DMS79 treated with DMSO at 0.1 percent for 48 hours (cell line): ENCODE results near the gene NPTX1.

Source experiments
- DNase-seq: peaks from one replicate; lab custom pipeline; 2025; lab: John Stamatoyannopoulos, UW

NPTX1 gene

GRCh38 chr17:80478487-80479245 is 2.3 kb upstream of the NPTX1 start:
- DNase-seq = no peak

DNA sequence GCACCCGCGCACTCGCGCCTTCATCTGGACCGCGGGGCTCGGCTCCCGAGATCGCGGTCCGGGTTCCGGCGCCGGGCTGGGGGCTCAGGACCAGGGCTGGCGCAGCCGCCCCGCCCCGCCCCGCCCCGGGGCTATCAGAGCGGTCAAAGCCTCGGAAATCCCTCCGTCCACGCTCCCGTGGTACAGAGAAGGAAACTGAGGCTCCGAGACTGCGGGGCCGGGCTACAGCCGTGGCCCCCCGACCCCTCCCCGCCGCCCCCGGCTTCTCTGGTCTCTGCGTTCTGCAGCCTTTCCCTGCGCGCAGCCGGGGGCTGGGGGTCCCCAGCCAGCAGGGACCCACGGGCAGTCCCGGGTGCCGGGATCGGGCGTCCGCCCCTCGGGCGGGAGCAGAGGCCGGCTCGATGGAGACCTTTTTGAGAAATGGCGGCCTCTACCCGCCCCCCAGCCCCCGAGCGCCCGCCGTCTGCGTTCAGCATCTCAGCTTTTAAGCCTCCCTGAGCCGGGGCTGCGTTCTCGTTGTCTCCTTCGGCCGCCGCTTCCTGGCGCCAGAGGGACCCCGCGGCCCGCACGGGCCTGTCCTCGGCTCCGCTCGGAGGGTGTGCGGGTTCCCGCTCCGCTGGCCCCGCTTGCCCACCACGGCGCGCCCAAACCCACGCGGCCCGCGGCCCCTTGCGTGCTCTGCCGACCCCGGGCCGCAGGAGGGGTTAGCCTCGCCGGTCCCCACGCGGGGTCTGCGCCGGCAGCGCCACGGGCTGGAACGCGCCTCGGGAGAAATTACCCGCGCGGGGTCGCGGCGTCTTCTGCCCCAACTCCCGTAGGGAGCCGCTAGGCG is 1.5 kb upstream of the NPTX1 start:
- DNase-seq = no peak

- DNase-seq = peak; percentile 18
These were observed 655 bp upstream of the NPTX1 start for GRCh38 chr17:80476877-80477646.

DNA sequence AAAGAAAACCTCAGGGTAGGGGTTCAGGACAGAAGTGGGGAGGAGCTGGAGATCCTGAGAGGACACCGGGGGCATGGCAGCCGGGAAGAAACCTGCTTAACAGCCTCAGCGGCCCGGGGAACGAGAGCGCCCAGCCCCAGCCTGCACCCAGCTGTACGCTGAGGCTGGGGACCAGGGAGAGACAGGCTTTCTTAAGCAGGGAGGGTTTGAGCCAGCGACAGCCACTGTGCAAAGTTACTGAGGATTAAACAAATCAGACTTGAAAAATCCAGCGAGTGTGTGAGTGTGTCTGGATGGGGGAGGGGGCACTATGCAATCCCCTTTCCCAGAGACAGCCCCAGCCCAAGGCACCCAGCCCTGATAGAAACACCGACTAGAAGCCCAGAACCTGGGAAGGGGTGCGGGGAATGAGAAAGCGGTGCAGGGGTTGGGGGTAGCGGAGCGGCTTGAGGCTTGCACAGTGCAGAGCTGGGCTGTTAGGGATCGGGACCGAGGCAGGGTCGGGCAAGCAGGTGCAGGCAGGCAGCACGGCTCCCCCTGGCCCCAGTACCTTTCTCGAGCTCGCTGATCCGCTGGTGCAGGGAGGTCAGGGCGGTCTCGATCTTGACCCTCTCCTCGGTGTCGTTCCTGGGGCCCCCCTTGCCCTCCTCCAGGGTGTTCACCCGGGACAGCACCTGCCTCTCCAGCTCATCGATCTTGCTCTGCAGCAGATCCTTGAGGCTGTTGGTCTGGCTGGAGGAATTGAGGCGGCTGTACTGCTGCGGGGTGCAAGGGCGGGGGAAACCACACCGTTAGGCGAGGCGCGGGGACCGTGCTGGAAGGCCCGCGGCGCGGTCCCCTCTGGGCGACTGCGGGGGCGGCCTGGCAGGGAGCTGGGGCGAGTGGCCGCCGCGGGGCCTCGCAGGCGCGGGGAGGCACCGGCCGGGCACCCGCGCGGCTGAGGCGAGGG is 1.2 kb downstream of the NPTX1 start:
- DNase-seq = no peak

- peak; percentile 10 for DNase-seq
These were observed 2.0 kb downstream of the NPTX1 start for GRCh38 chr17:80474231-80474960.

- no peak for DNase-seq
These were observed 2.7 kb downstream of the NPTX1 start for GRCh38 chr17:80473701-80474100.

DNA sequence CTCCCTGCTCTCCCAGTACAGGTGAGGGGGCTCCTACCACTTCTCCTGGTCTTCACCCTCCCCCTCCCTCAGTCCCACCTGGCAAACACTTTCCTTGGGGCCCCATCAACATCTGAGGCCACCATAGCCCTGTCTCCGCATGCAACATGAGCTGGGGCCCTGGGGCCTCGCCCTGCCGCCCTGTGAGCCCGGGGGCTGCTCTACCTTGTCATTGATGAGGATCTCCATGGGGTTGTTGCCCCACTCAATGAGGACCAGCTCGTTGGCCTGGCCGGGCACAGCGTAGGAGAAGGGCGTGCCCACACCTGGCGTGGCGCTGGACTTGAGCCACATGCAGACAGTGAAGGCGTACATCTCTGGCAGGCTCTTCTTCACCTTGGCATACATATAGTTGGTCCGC is 3.4 kb downstream of the NPTX1 start:
- DNase-seq = no peak

- no peak for DNase-seq
These were observed 4.5 kb downstream of the NPTX1 start for GRCh38 chr17:80471922-80472321.

DNA sequence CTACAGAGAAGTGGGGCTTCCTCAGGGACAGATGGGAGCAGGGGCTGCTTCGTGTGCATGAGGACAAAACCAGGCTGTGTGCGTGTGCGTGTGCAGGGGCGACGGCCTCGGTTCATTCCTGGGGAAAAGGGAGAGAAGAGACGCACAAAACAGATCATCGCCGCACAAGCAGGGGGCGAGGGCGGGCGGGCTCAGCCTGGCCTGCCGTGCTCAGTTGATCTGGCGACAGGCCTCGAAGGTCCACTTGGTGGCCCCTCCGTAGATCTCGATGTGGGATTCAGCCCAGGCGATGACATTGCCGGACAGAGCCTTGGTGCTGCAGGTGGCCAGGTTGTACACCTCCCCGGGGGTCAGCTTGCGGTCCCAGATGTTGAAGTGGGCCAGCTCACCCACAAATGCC is 5.8 kb downstream of the NPTX1 start:
- DNase-seq = no peak

DNA sequence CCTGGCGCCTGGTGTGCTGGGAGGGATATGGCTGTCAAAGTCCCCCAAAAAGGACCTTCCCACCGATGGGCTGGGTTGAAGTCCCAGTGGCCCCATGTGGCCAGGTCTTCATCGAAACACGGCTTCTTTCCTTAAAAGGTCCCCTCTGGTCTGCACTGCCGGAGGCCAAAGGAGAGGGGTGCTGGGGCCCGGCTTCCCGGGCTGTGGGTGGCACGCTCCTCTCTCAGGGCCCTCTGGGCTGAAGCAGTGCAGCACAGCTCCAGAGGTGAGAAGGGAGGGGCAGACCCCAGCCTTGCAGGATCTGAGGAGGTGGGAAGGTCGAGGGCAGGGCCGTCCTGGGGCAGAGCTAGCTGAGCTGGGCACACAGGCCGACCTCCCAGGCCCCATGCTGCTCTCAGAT is 6.7 kb downstream of the NPTX1 start:
- DNase-seq = no peak

GRCh38 chr17:80468781-80469493 is 7.5 kb downstream of the NPTX1 start:
- no peak for DNase-seq

DNA sequence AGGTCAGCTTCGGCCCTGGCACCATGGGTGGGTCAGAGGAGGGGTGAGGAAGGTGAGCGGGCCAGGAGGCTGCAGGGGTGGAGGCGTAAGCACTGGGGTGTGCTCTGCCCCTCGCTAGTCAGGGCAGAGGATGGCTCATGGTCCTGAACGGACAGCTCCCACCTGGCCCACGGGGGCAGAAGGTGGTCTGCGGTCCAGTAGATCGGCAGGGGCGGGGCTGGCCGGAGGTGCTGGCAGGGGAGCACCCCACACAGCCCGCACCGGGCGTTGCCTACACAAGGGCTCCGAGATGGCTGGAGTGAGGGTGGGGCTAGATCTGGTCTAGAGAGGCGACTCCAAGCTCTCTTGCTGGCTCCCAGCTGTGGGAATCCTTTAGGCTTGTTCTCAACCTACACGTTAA is 8.2 kb downstream of the NPTX1 start:
- no peak for DNase-seq

DNA sequence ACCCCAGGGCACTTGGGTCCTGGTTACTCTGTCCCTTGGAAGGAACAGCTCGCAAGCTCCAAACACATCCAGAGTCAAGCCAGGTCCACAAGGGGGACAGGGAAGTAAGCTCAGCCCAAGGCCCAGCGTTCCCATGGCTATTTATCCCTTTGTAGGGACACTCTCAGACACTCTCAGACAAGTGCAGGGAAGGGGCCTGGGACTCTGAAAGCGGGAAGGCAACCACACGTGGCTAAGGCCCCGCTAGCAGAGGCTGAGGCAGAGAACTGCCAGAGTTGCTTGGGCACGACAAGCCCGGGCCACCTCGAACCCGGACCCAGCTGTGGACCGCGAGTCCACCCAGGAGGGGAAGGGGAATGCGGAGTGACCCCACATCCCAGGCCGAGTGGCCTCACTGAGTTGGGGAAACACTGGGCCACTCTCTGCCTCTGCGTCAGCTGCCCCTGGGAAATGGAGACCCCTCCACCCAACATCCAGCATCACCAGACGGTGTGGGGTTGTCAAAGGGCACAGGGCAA is 10.2 kb downstream of the NPTX1 start:
- no peak for DNase-seq

- no peak for DNase-seq
These were observed 11.0 kb downstream of the NPTX1 start for GRCh38 chr17:80465327-80465974.

DNA sequence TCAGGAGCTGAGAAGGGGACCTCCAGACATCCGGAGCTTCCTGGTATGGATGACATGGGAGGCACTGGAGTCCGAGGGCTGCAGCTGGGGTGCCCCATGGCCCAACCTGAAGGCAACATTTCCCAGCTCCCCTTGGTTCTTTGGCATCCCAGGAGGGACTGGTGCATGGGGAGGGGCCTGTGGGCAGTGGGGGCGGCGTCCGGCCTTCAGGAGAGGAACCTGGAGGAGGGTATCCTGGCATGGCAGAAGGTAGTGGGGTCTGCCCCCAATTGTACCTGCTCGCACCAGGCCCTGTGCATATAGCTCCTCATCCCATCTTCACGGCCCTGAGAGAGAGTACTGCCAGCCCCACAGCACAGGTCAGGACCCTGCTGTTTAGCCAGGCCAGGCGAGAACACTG is 11.9 kb downstream of the NPTX1 start:
- DNase-seq = no peak

- DNase-seq = no peak
These were observed 12.5 kb downstream of the NPTX1 start for GRCh38 chr17:80463784-80464400.

GRCh38 chr17:80461528-80462160 is 14.8 kb downstream of the NPTX1 start:
- DNase-seq = no peak

DNA sequence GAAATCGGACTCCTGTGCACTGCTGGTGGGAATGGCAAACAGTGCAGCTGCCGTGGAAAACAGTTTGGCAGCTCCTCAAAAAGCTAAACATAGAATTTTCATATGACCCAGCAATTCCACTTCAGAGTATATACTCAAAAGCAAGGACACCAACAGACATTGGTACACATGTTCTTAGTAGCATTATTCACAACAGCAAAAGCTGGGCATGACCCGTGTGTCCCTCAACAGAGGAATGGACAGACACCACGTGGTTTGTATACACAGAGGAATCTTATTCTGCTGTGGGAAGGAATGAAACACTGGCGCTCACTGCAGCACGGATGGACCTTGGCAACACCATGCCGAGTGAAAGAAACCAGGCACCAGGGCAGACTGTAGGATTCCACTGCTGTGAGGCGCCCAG is 16.0 kb downstream of the NPTX1 start:
- DNase-seq = no peak
